ENCODE data around the gene SMARCC1. TPM values are rescaled to one million over a fixed set of nuclear protein-coding genes. Genes with fewer than 3 reads are reported as not detected.

SMARCC1 gene
- polyA plus RNA-seq, 1 experiment: 38.5 TPM

GRCh38 chr3:47799733-47800132, 18.0 kb upstream of the SMARCC1 start:
- TF ChIP-seq CTCF (IDR thresholded peaks at IDR 0.05; ENCODE audit: low read depth, low read length): peak; percentile 31; the same call in 1 of the 2 replicates
- POLR2A ChIA-PET: no interaction called here
- H3K27me3 ChIP-seq (ENCODE audit: control insufficient read depth, insufficient read depth, low read length): no peaks in the 10 kb centered on the region
- CTCF ChIA-PET: no interaction called here
- DNase-seq (ENCODE audit: low read depth, low spot score): no peak
- H3K4me3 ChIP-seq (ENCODE audit: low read depth, low read length): no peak overlapping the region
- no peak overlapping the region for H3K27ac ChIP-seq (ENCODE audit: low read depth, low read length)
- H3K9me3 ChIP-seq (ENCODE audit: control insufficient read depth, insufficient read depth, low read length): no peaks in the 10 kb centered on the region

- H3K27ac ChIP-seq (ENCODE audit: low read depth, low read length): no peak overlapping the region
- peaks cover 12% of the 10 kb centered on the region for H3K9me3 ChIP-seq (ENCODE audit: control insufficient read depth, insufficient read depth, low read length)
- no peak for TF ChIP-seq CTCF (IDR thresholded peaks at IDR 0.05; ENCODE audit: low read depth, low read length)
- POLR2A ChIA-PET: interaction anchor here (0.7 kb wide), 1 partner anchor 117 kb away, joined by 3 read pairs; no protein-coding TSS in a partner anchor
- no peak overlapping the region for H3K4me3 ChIP-seq (ENCODE audit: low read depth, low read length)
- CTCF ChIA-PET: interaction anchor here (0.9 kb wide), 1 partner anchor 272 kb away, joined by 3 read pairs; no protein-coding TSS in a partner anchor
- no peak for DNase-seq (ENCODE audit: low read depth, low spot score)
- H3K27me3 ChIP-seq (ENCODE audit: control insufficient read depth, insufficient read depth, low read length): no peaks in the 10 kb centered on the region
Observed at GRCh38 chr3:47794544-47794943, 12.9 kb upstream of the SMARCC1 start.

GRCh38 chr3:47792699-47793098, 11.0 kb upstream of the SMARCC1 start:
- POLR2A ChIA-PET: no interaction called here
- CTCF ChIA-PET: no interaction called here
- DNase-seq (ENCODE audit: low read depth, low spot score): no peak
- H3K4me3 ChIP-seq (ENCODE audit: low read depth, low read length): no peak overlapping the region
- TF ChIP-seq CTCF (IDR thresholded peaks at IDR 0.05; ENCODE audit: low read depth, low read length): no peak
- no peak overlapping the region for H3K27ac ChIP-seq (ENCODE audit: low read depth, low read length)
- H3K9me3 ChIP-seq (ENCODE audit: control insufficient read depth, insufficient read depth, low read length): peaks cover 12% of the 10 kb centered on the region
- no peaks in the 10 kb centered on the region for H3K27me3 ChIP-seq (ENCODE audit: control insufficient read depth, insufficient read depth, low read length)

- ChIA-PET POLR2A (interaction anchor here (0.7 kb wide), 1 partner anchor 468 kb away, joined by 6 read pairs; no protein-coding TSS in a partner anchor), CTCF (interaction anchor here (1.4 kb wide), 1 partner anchor 270 kb away, joined by 3 read pairs; no protein-coding TSS in a partner anchor)
- Histone ChIP-seq H3K27ac (ENCODE audit: low read depth, low read length) (no peak overlapping the region), H3K27me3 (ENCODE audit: control insufficient read depth, insufficient read depth, low read length) (no peaks in the 10 kb centered on the region), H3K4me3 (ENCODE audit: low read depth, low read length) (no peak overlapping the region), H3K9me3 (ENCODE audit: control insufficient read depth, insufficient read depth, low read length) (peaks cover 12% of the 10 kb centered on the region)
- TF ChIP-seq CTCF (IDR thresholded peaks at IDR 0.05; ENCODE audit: low read depth, low read length): no peak
- no peak for DNase-seq (ENCODE audit: low read depth, low spot score)
Observed at GRCh38 chr3:47791193-47791855, 9.6 kb upstream of the SMARCC1 start.

- Histone ChIP-seq H3K27me3 (ENCODE audit: control insufficient read depth, insufficient read depth, low read length) (no peaks in the 10 kb centered on the region), H3K4me3 (ENCODE audit: low read depth, low read length) (no peak overlapping the region), H3K9me3 (ENCODE audit: control insufficient read depth, insufficient read depth, low read length) (no peaks in the 10 kb centered on the region; the same call in 1 of the 2 replicates), H3K27ac (ENCODE audit: low read depth, low read length) (no peak overlapping the region)
- CTCF ChIA-PET: interaction anchor here (0.7 kb wide), 1 partner anchor 35 kb away, joined by 3 read pairs; no protein-coding TSS in a partner anchor
- DNase-seq (ENCODE audit: low read depth, low spot score): no peak
- POLR2A ChIA-PET: no interaction called here
- no peak for TF ChIP-seq CTCF (IDR thresholded peaks at IDR 0.05; ENCODE audit: low read depth, low read length)
Observed at GRCh38 chr3:47783673-47784072, 2.0 kb upstream of the SMARCC1 start.

All from AG04450 (cell line).